ENCODE results near the gene TSN. TPM values are rescaled to one million over a fixed set of nuclear protein-coding genes. Genes with fewer than 3 reads are reported as not detected.

The TSN gene
- total RNA-seq, 1 donor from 2014 or later = 38.1 TPM

Other genes starting within 250 kb of the TSN start
- not detected for gene RNU4ATAC, start 224.8 kb upstream of the TSN start, total RNA-seq
- gene CLASP1, start 106.2 kb upstream of the TSN start, total RNA-seq = 66.5 TPM
- gene NIFK, start 18.8 kb upstream of the TSN start, total RNA-seq = 20.7 TPM